Measurements from ENCODE around the gene CEP295NL.

Gene CEP295NL

GRCh38 chr17:78896834-78897663 lies 6.0 kb downstream of the CEP295NL start:
- ChIA-PET CTCF (interaction anchor here (0.6 kb wide), 1 partner anchor 31 kb away, joined by 5 read pairs; no protein-coding TSS in a partner anchor), POLR2A (interaction anchor here (1.5 kb wide), 1 partner anchor 10 kb away, joined by 4 read pairs; no protein-coding TSS in a partner anchor)
- DNase-seq (ENCODE audit: extremely low spot score), result no peak
- no peak for TF ChIP-seq ZNF384 (IDR thresholded peaks at IDR 0.05)
- no peak for TF ChIP-seq BHLHE40 (IDR thresholded peaks at IDR 0.05; ENCODE audit: borderline replicate concordance)
- no peak for TF ChIP-seq L3MBTL2 (conservative IDR thresholded peaks at IDR 0.05)
- TF ChIP-seq SUZ12 (IDR thresholded peaks at IDR 0.05), result no peak
- TF ChIP-seq CTBP1 (IDR thresholded peaks at IDR 0.05; ENCODE audit: borderline replicate concordance), result no peak
- TF ChIP-seq PKNOX1 (IDR thresholded peaks at IDR 0.05), result no peak
- no peak for TF ChIP-seq NFRKB (IDR thresholded peaks at IDR 0.05)
- no peak for TF ChIP-seq SP1 (IDR thresholded peaks at IDR 0.05)
- TF ChIP-seq FOXM1 (IDR thresholded peaks at IDR 0.05; ENCODE audit: borderline replicate concordance), result no peak

GRCh38 chr17:78896091-78896833 lies 6.7 kb downstream of the CEP295NL start:
- CTCF ChIA-PET, result interaction anchor here (0.6 kb wide), 2 partner anchors 9 to 45 kb away, joined by 3 to 5 read pairs; no protein-coding TSS in a partner anchor

GRCh38 chr17:78895322-78895721 lies 7.7 kb downstream of the CEP295NL start:
- CTCF ChIA-PET, result no interaction called here
- no peak for DNase-seq (ENCODE audit: extremely low spot score)
- TF ChIP-seq FOXA1 (IDR thresholded peaks at IDR 0.05) (no peak), PKNOX1 (IDR thresholded peaks at IDR 0.05) (no peak), HDGF (IDR thresholded peaks at IDR 0.05; ENCODE audit: borderline replicate concordance) (no peak), FOXM1 (IDR thresholded peaks at IDR 0.05; ENCODE audit: borderline replicate concordance) (no peak), BHLHE40 (IDR thresholded peaks at IDR 0.05; ENCODE audit: borderline replicate concordance) (no peak)
- POLR2A ChIA-PET, result interaction anchor here (1.5 kb wide), 1 partner anchor 8 kb away, joined by 4 read pairs; no protein-coding TSS in a partner anchor

More at GRCh38 chr17:78896091-78896833, 6.7 kb downstream of the CEP295NL start:
- POLR2A ChIA-PET, result interaction anchor here (1.5 kb wide), 1 partner anchor 9 kb away, joined by 4 read pairs; no protein-coding TSS in a partner anchor
- TF ChIP-seq ELF4 (IDR thresholded peaks at IDR 0.05) (no peak), HDGF (IDR thresholded peaks at IDR 0.05; ENCODE audit: borderline replicate concordance) (no peak)
- DNase-seq (ENCODE audit: extremely low spot score), result no peak

- DNase-seq (ENCODE audit: extremely low spot score), result no peak
- ChIA-PET CTCF (no interaction called here), POLR2A (no interaction called here)
- TF ChIP-seq L3MBTL2 (conservative IDR thresholded peaks at IDR 0.05) (no peak), SUZ12 (IDR thresholded peaks at IDR 0.05) (no peak), SP1 (IDR thresholded peaks at IDR 0.05) (no peak), FOXA1 (IDR thresholded peaks at IDR 0.05) (no peak), ARNT (IDR thresholded peaks at IDR 0.05) (no peak), TARDBP (IDR thresholded peaks at IDR 0.05) (no peak), FOXM1 (IDR thresholded peaks at IDR 0.05; ENCODE audit: borderline replicate concordance) (no peak), ZNF384 (IDR thresholded peaks at IDR 0.05) (no peak), FOXK2 (IDR thresholded peaks at IDR 0.05) (no peak), HDGF (IDR thresholded peaks at IDR 0.05; ENCODE audit: borderline replicate concordance) (no peak), PKNOX1 (IDR thresholded peaks at IDR 0.05) (no peak), CTBP1 (IDR thresholded peaks at IDR 0.05; ENCODE audit: borderline replicate concordance) (no peak), BHLHE40 (IDR thresholded peaks at IDR 0.05; ENCODE audit: borderline replicate concordance) (no peak), LEF1 (IDR thresholded peaks at IDR 0.05; ENCODE audit: borderline replicate concordance) (no peak), ELF4 (IDR thresholded peaks at IDR 0.05) (no peak), NFRKB (IDR thresholded peaks at IDR 0.05) (no peak)
These were observed 9.3 kb downstream of the CEP295NL start for GRCh38 chr17:78893684-78894083.

GRCh38 chr17:78892936-78893379 lies 10.0 kb downstream of the CEP295NL start:
- ChIA-PET CTCF (interaction anchor here (1.1 kb wide), 1 partner anchor 79 kb away, joined by 3 read pairs; no protein-coding TSS in a partner anchor), POLR2A (no interaction called here)
- DNase-seq (ENCODE audit: extremely low spot score), result no peak
- TF ChIP-seq HDGF (IDR thresholded peaks at IDR 0.05; ENCODE audit: borderline replicate concordance), result no peak
- TF ChIP-seq LEF1 (IDR thresholded peaks at IDR 0.05; ENCODE audit: borderline replicate concordance), result no peak
- no peak for TF ChIP-seq PKNOX1 (IDR thresholded peaks at IDR 0.05)
